GM18511 (cell line): ENCODE data around the gene FBXO33.
A peak's percentile ranks its signal among the peaks of the same experiment; 100 is the strongest.

Experiments
- ATAC-seq: cut with Tn5 transposase; IDR thresholded peaks from one replicate; pipeline ENCODE4 v1.9.1; 2021; ENCODE audit warnings: mild to moderate bottlenecking, moderate library complexity; ENCODE audit not compliant: unreplicated experiment

Gene FBXO33

DNA sequence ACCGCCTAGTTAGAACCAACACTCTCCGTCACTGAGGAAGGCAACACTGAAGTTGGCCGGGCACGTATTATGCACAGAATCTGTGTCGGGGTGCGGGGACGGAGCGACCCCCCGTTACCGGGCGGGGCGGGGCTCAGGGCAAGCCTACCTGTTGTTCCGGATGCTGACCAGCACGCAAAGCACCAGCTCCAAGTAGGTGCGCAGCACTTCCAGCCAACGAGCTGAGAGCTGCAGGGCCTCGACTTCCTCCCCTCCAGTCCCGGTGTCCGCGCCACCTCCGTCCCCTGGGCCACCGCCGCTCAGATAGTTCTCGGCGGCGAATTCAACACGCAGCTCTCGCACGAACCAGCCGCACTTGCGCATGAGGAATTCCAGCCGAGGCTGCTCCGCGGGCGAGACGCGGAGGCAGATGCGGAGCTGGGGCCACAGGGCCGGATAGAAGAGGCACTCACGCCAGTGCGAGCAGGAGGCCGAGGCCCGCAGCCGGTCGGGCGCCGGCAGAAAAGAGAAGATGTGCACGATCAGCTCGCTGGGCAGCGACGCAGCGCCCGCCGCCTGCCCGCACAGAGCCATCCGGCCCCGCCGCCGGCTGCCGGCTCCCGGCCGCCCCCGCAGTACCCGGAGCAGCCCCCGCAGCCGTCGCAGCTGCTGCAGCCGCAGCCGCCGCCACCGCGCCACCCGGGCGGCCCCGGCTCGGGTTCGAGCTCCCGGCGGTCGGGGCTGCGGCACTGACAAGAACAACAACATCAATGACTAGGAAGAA, 636 bp downstream of the FBXO33 start:
- ATAC-seq: peak; percentile 25

DNA sequence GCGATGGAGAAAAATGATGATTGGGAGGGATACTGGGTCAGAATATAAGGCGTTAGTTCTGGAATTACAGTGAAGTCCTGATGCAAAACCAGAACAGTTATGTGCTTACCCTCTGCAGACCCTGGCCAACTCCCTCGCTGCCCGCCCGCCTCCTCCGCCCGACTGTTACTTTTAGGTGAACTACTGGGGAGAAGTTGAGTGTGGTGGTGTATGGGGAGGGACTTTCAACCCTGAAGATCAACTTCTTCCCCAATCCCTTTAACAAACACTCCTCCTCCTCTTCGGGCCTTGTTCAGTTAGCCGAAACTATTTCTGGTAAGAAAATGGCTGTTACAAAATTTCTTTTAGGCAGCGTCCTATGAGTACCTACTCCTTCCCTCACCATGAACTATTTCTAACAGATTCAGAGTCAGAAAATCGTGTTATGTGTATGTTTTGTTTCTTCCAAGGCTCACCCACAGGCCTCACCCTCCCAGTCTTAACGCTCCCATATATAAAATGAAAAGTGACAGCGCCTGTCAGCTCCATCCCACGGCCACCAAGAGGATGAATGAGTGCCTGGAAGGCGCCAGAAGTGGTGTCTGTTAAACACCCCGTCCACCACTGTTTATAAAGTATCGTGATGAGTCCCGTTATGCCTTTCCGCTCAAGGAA, 1.3 kb downstream of the FBXO33 start:
- ATAC-seq: peak; percentile 2

DNA sequence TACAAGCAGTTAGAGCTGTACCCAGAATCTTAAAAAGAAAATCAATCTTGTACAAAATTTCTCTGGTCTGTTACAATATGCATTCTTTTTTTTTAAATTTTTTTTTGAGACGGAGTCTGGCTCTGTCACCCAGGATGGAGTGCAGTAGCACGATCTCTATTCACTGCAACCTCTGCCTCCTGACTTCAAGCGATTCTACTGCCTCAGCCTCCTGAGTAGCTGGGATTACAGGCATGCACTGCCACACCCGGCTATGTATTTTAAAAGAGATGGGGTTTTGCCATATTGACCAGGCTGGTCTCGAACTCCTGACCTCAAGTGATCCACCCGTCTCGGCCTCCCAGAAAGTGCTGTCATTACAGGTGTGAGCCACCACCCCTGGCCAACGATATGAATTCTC, 4.1 kb downstream of the FBXO33 start:
- no peak for ATAC-seq

DNA sequence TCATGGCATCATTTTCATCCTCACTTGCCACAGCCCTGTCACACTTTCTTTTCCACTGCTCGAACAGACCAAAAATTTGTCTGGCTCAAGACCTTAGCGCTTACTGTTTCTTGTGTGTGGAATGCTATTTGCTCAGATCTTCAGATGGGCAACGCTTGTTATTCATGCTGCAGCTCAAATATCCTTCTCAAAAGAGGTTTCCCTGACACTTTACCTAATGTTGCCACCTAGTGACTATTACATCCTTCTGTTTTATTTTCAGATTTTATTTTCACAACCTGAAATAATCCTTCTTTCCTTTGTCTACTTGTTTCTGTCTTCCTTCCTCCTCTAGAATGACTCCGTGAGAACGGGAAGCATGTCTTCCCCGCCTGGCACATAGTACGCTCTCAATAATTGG, 5.6 kb downstream of the FBXO33 start:
- no peak for ATAC-seq

DNA sequence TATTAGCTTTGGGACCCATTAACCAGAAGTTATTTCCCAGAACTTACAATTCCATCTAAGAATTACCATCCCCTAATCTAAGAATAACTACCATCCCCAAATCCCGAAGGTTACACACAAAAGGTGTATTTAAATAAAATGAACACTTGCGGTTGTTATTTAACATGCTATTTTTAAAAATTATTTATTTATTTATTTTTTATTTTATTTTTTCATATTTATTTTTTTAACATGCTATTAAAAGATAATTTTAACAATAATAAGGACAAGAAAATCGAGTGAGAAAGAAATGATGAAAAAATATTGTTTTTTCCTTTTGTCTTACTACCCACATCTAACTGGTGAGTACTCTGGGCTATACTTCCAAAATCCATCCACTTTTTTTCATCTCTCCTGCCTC, 6.3 kb downstream of the FBXO33 start:
- no peak for ATAC-seq

DNA sequence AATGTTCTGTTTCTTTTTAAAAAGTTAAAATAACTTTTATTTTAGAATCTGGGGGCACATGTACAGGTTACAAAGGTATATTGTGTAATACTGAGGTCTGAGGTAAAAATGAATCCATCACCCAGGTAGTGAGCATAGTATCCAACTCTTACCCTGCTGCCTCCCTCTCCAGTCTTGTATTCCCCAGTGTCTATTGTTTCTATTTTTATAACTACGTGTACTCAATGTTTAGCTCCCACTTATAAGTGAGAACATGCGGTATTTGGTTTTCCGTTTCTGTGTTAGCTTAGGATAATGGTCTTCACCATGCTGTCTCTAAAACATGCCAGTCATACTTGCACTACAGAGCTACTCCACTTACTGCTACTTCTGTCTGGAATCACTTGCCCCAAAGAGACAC, 8.4 kb downstream of the FBXO33 start:
- ATAC-seq: no peak

DNA sequence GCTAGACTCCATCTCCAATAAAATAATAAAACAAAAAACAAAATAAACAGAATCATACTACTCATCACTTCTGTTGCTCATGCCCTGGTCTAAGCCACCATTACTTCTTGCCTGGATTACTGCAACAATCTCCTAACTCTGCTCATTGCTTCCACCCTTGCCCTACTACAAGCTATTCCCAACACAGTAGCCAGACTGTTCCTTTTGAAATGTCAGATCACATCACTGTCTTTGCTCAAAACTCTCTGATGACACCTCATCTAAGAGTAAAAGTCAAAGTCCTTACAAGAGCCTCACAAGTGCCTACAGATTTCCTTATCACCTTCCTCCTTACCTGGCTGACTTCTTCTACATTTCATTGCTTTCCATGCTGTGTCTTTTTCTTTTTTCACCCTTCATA, 10.0 kb downstream of the FBXO33 start:
- ATAC-seq: no peak

DNA sequence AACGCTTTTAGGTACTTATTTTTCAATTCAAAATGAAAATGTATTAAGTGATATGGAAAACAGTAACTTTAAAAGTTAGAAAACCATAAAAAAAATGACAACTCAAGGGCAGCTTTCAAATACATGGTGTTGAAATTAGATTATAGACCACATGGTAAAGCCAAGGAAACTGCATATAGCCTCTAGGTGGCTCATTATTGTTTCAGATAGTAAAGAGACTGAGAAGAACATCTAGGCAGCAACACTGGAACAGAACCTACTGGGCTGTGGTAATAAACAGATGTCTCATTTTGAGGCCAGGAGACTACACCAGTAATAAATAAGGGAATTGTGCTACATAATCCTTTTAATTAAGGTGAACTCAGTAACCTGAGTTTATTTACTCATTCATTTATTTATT, 13.0 kb downstream of the FBXO33 start:
- ATAC-seq: no peak

DNA sequence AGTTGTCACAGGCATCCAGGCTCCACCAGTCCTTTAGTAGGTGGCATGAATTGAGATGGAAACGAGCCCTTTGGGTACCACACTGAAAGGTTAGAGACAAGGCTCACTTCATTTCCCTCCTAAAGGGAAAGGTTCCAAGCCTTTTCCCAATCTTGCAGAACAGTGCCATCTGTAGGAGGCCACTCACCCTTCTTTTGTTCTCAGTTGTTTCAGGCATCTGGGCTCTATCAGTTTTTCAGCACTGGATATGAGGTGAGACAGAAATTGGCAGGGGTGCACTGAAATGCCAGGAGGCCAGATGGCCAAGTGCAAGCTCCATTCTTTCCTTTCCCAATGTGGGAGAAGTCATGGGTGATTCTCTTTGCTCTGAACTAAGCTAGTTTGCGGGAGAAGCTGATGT, 15.2 kb downstream of the FBXO33 start:
- ATAC-seq: no peak

DNA sequence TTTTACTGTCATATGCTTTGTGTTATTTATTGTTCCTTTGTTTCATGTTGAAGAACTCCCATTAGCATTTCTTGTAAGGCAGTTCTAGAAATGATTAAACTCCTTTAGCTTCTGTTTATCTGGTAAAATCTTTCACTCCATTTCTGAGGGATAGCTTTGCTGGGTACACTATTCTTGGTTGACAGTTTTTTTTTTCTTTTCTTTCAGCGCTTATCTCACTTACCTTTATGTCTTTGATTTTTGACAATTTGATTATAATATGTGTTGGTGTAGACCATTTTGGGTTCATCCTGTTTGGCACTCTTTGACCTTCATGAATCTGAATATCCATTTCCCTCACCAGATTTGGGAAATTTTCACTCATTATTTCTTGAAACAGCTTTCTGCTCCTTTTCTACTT, 16.2 kb downstream of the FBXO33 start:
- no peak for ATAC-seq

DNA sequence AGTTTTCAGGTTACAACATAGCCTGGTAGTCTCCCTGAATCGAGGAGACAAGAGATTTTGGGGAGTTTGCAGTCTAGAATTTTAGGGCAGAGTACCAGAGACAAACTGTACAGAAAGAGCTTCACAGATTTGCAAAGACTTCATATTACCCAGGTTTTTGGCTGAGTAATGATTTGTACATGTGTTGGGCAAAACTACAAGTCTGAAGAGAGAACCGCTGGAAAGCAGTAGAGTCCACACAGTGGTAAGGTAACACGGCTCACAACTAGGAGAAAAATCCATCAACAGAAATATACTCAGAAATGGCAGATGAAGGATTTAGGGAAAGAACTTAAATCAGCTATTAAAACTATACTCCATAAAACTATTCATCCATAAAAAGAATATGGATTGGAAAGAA, 25.7 kb downstream of the FBXO33 start:
- ATAC-seq: no peak

DNA sequence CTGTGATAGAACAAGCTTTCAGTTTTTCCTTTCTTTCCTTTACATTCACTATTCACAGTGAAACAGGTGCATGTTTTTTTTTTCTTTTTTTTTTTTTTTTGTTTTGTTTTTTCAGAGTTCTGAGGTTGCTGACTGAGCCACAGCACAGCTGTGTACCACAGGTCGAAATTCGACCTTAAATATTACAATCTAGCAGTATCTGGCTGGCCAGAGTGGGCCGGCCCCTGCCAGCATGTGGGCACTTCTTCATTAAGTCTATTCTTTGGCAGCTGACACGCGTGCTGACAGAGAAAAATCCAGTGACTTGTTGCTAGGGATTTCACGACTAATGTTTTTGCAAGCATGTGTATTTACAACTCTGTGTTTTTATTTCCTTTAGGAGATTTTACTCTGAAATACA, 33.9 kb downstream of the FBXO33 start:
- no peak for ATAC-seq

DNA sequence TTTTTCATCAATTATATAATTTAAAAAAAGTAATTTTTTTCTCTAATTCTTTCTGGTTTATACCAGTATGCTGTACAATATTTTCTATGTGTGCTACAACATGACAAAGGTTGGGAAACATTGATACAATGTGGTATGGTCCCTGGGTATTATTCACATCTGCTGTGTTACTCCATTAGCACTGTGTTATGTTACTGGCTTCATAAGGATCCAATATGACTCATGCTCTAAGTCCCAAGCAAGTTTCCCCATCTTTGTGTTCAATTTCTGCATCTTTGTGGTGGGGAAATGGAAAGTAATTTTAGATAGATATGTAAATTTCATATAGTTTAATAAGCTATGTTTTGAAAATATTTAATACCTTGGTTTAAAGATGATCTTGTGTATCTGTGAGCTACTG, 35.8 kb downstream of the FBXO33 start:
- ATAC-seq: no peak

DNA sequence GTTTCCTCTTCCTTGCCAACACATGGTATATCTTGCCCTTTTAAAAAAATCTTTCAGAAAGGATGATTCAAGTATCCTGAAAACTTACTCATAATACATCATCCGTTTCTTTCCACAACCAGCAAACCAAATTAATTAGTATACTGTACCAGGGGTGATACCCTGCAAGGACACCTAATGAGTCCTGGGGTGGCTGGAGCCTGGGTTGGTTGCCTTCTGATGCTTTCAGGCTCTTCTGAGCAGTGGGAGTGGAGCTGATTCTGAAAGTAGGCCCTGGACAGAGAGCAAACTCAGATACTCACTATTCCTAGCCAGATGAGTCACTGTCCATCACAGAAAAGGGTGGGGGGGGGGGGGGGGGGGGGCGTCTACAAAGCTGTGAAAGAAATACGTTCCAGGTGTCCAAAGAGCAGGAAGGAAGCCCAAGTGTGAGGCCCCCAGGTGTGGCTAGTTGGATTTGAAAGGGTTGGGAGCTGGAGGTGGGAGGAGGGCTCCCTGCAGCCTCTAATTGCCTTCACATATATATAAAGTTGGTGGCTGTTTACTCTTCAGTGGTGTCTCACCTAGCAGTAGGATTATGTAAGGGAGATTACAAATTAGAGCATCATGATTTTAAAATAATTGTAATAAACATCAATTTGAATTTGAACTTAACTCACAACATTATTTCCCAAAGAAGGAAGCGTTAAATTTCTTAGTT, 36.5 kb downstream of the FBXO33 start:
- no peak for ATAC-seq

DNA sequence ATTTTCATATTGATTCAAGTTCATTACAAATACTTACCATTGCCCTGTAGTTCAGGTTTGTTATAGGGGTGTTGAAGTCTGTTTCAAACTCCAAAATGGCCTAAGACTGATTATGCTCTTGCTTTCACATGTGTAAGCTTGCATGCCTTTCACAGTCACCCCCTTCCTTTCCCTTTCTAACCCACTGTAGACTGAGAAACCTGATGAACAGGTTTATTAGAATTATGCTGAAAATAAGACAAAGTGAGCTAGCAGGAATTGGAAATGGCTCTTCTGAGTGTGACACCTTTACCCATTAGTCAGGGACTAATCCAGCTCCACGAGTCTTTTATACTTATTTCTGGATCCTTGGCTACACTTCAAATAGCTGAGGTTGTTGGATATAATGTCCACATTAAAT, 38.9 kb downstream of the FBXO33 start:
- ATAC-seq: no peak

DNA sequence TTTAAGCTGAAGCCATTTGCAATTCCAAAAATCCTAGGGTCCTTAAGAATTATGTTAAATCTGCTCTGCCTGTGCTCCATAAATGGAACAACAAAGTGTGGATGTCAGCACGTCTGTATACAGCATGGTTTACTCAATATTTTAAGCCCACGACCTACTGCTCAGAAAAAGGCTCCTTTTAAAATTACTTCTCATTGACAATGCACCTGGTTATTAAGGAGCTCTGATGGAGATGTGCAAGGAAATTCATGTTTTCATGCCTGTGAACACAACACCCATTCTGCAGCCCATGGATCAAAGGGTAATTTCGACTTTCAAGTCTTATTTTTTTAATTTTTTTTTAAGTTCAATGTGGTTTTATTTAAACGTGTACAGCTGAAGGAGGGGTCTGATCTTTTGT, 48.1 kb downstream of the FBXO33 start:
- no peak for ATAC-seq

DNA sequence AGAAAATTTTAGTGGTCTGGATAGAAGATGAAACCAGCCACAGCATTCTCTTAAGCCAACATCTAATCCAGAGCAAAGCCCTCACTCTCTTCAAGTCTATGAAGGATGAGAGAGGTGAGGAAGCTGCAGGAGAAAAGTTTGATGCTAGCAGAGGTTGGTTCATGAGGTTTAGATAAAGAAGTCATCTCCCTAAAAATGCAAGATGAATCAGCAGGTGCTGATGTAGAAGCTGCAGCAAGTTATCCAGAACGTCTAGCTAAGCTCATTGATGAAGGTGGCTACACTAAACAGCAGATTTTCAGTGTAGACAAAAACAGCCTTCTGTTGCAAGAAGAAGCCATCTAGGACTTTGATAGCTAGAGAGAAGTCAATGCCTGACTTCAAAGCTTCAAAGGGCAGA, 48.5 kb downstream of the FBXO33 start:
- ATAC-seq: no peak

DNA sequence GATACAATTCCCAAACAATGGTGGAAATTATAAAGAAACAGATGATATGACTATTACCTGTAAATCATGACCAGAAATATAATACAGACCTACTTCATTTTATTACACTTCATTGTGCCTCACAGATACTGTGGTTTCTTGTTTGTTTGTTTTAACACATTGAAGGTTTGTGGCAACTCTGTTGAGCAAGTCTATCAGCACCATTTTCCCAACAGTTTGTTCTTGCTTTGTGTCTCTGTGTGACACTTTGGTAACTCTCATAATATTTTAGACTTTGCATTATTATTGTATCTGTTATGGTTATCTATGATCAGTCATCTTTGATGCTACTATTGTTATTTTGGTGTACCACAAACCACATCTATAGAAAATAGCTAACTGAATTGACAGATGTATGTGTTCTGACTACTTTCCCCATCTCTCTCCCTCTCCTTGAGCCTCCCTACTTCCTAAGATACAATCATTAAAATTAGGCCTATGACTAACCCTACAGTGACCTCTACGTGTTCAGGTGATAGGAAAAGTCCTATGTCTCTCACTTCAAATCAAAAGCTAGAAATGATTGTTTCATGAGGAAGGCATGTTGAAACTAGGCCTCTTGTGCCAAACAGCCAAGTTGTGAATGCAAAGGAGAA, 49.1 kb downstream of the FBXO33 start:
- ATAC-seq: peak; percentile 56

DNA sequence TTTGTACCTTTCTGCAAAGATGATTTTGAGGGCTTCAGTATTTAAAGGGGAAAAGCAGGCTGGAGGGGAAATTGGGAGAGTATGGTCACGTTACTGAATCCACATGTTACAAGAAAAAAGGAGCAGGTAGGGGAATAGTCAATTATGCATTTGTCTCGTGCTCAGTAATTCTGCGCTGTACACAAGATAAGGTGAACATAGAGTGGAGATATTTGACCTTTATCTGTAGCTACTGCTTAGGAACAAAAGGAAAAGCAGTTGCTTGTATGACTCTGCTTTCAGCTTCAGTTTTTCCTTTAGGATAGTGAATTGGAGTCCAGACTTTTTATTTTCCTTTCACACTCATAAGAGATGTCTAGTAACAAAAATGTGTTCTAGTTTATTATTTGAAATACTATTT, 49.8 kb downstream of the FBXO33 start:
- ATAC-seq: no peak

DNA sequence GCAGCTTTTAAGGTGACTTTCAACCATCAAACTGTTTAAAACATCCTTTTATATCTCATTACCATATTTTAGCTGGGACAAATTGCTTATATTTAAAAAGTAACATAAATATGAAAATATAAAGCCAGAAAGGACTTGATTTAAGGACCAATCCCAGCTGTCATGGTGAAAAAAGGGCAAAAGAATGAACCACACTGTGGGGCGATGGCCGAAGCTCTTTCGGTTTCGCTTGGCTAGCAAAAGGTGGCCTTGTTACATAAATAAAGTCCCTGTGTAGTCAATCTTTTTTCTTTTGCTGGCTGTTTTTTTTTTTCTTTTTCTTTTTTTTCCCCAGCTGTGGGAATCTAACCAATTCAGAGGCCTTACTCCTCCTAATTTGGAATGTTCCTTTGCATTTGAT, 50.9 kb downstream of the FBXO33 start:
- no peak for ATAC-seq

DNA sequence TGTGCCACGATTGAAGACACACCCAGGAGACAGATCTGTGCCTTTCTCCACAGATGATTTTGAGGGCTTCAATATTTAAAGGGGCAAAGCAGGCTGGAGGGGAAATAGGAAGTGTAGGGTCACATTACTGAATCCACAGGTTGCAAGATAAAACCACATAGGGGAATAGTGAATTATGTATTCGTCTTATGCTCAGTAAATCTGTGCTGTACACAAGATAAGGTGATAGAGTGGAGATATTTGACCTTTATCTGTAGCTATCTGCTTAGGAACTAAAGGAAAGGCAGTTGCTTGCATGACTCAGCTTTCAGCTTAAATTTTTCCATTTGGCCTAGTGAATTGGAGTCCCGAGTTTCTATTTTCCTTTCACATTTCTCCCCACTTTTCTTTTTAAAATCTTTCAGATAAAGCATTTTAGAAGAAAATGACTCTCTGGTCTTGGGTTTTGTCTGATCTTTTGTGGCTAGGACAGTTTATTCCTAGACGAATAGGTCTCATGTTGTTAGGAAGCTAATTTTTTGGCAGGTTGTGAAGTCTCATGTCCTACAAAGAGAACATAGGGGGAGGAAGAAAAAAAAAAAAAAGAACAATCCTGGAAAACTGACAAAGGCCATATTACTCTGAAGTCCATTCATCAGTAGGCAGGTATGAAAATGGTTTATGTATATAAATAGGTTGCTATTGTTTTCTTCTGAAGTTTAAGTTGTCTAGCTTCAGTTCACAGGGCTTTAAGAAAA, 55.4 kb downstream of the FBXO33 start:
- no peak for ATAC-seq
